Measurements from ENCODE around the gene ENOX2.

- TF ChIP-seq EZH2 (IDR thresholded peaks at IDR 0.05; ENCODE audit: low read length, missing control alignments) (no peak), CTCF (conservative IDR thresholded peaks at IDR 0.05 in 1 of 2, IDR thresholded peaks at IDR 0.05 in 1 of 2; ENCODE audit: low read depth in 1 of 2, low read length in 2 of 2) (no peak)
Measured at GRCh38 chrX:130772105-130772775, 130.8 kb downstream of the ENOX2 start.

Data from fibroblast of lung (primary cell).